Measurements from ENCODE around the gene CLDN14.

Gene CLDN14

DNA sequence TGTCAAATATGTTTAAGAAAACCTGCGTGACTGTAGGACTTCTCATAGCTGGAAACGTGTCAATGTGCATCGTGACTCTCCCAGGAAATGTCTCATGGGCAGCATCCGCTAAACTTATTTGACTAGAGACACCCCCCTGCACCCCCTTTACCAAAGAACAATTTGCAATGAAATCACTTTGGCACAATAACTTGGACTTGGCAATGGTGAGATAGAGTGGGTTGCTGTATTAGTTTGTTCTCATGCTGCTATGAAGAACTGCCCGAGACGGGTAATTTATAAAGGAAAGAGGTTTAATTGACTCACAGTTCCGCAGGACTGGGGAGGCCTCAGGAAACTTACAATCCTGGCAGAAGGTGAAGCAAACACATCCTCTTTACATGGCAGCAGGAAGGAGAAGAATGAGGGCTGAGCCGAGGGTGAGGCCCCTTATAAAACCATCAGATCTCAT lies 13.8 kb downstream of the CLDN14 start:
- Histone ChIP-seq H3K27ac (ENCODE audit: low read depth, low read length) (no peak overlapping the region), H3K56ac (ENCODE audit: low read length) (no peak overlapping the region), H3K27me3 (ENCODE audit: insufficient read depth, low read length, poor library complexity) (no peaks in the 10 kb centered on the region), H4K5ac (ENCODE audit: low read length) (no peak overlapping the region), H3K23ac (ENCODE audit: low read length) (no peak overlapping the region), H2BK5ac (ENCODE audit: low read length) (no peak overlapping the region), H2BK15ac (replicated peaks; ENCODE audit: low read depth) (no peak overlapping the region), H3K9ac (ENCODE audit: low read length) (no peak overlapping the region), H3K4me1 (ENCODE audit: control insufficient read depth, low read depth, low read length) (no peaks in the 10 kb centered on the region), H4K8ac (ENCODE audit: low read depth, low read length) (no peak overlapping the region), H3K4me3 (ENCODE audit: low read length) (no peak overlapping the region), H3K18ac (ENCODE audit: low read length) (no peak overlapping the region), H2BK120ac (ENCODE audit: low read depth, low read length) (no peak overlapping the region), H3K36me3 (ENCODE audit: control insufficient read depth, insufficient read depth, low read length) (no peaks in the 10 kb centered on the region), H3K79me2 (ENCODE audit: control insufficient read depth, insufficient read depth, low read length) (no peaks in the 10 kb centered on the region), H3K4ac (ENCODE audit: low read depth, low read length) (no peak overlapping the region), H2AK5ac (ENCODE audit: low read length) (no peak overlapping the region), H3K79me1 (ENCODE audit: low read length) (no peaks in the 10 kb centered on the region), H3K4me2 (ENCODE audit: low read length) (no peak overlapping the region)
- no peak for DNase-seq
- WGBS (ENCODE audit: extremely low coverage, insufficient coverage, low lambda C conversion rate), result no CpG with 5 or more reads among the region's 8 CpGs

DNA sequence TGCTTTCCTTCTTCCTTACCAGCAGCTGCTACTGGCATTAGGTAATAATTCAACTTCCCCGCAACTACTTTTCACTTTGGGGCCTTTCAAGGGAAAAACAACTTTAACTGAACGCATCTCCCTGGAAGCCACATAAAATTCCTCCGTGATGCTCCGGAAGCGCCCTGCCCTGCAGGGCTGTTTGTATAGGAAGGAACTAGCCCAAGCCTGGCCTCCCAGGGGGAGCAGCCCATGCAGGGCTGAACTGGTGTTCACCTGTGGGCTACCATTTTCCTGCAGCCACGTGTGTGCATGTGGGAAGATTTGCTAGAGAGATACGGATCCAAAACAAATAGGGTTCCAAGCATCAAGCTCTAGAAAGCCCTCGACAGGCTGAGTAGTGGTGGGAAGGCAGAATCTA lies 14.4 kb downstream of the CLDN14 start:
- no peak overlapping the region for H3K27ac ChIP-seq (ENCODE audit: low read depth, low read length)
- H4K8ac ChIP-seq (ENCODE audit: low read depth, low read length), result no peak overlapping the region
- H3K4me2 ChIP-seq (ENCODE audit: low read length), result no peak overlapping the region
- DNase-seq, result no peak
- no peak overlapping the region for H2AK5ac ChIP-seq (ENCODE audit: low read length)
- H3K56ac ChIP-seq (ENCODE audit: low read length), result no peak overlapping the region
- no peaks in the 10 kb centered on the region for H3K79me2 ChIP-seq (ENCODE audit: control insufficient read depth, insufficient read depth, low read length)
- no peak overlapping the region for H3K4me3 ChIP-seq (ENCODE audit: low read length)
- no peak overlapping the region for H3K4ac ChIP-seq (ENCODE audit: low read depth, low read length)
- no peaks in the 10 kb centered on the region for H3K27me3 ChIP-seq (ENCODE audit: insufficient read depth, low read length, poor library complexity)
- H2BK5ac ChIP-seq (ENCODE audit: low read length), result no peak overlapping the region
- no peaks in the 10 kb centered on the region for H3K79me1 ChIP-seq (ENCODE audit: low read length)
- H2BK15ac ChIP-seq (replicated peaks; ENCODE audit: low read depth), result no peak overlapping the region
- no peak overlapping the region for H3K18ac ChIP-seq (ENCODE audit: low read length)
- no CpG with 5 or more reads among the region's 8 CpGs for WGBS (ENCODE audit: extremely low coverage, insufficient coverage, low lambda C conversion rate)
- no peak overlapping the region for H4K5ac ChIP-seq (ENCODE audit: low read length)
- H3K4me1 ChIP-seq (ENCODE audit: control insufficient read depth, low read depth, low read length), result no peaks in the 10 kb centered on the region
- H2BK120ac ChIP-seq (ENCODE audit: low read depth, low read length), result no peak overlapping the region
- no peak overlapping the region for H3K23ac ChIP-seq (ENCODE audit: low read length)
- no peak overlapping the region for H3K9ac ChIP-seq (ENCODE audit: low read length)
- no peaks in the 10 kb centered on the region for H3K36me3 ChIP-seq (ENCODE audit: control insufficient read depth, insufficient read depth, low read length)

DNA sequence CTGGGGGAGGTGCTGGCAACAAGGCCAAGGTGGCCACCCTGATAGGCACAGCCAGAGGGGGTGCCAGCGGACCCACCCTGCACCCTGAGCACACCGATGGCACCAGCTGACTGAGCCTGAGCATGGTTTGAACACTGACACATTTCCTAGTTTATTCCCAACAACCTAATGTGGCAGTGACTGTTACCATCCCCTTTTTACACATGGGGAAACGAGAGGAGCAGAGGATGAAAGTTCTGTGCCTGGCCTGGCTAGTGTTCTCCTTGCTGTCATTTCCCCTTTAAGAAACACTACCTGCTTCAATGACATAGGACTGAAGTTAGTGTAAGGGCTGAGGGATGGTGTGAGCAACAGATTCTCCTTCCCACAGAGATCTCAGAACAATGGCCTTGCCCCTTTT lies 15.3 kb downstream of the CLDN14 start:
- Histone ChIP-seq H2BK5ac (ENCODE audit: low read length) (no peak overlapping the region), H4K8ac (ENCODE audit: low read depth, low read length) (no peak overlapping the region), H3K56ac (ENCODE audit: low read length) (no peak overlapping the region), H3K79me2 (ENCODE audit: control insufficient read depth, insufficient read depth, low read length) (no peaks in the 10 kb centered on the region), H3K4ac (ENCODE audit: low read depth, low read length) (no peak overlapping the region), H3K27me3 (ENCODE audit: insufficient read depth, low read length, poor library complexity) (no peaks in the 10 kb centered on the region), H2BK120ac (ENCODE audit: low read depth, low read length) (no peak overlapping the region), H3K4me3 (ENCODE audit: low read length) (no peak overlapping the region), H3K18ac (ENCODE audit: low read length) (no peak overlapping the region), H3K36me3 (ENCODE audit: control insufficient read depth, insufficient read depth, low read length) (no peaks in the 10 kb centered on the region), H2AK5ac (ENCODE audit: low read length) (no peak overlapping the region), H3K27ac (ENCODE audit: low read depth, low read length) (no peak overlapping the region), H3K23ac (ENCODE audit: low read length) (no peak overlapping the region), H3K4me1 (ENCODE audit: control insufficient read depth, low read depth, low read length) (no peaks in the 10 kb centered on the region), H3K4me2 (ENCODE audit: low read length) (no peak overlapping the region), H3K9ac (ENCODE audit: low read length) (no peak overlapping the region), H3K79me1 (ENCODE audit: low read length) (no peaks in the 10 kb centered on the region), H2BK15ac (replicated peaks; ENCODE audit: low read depth) (no peak overlapping the region), H4K5ac (ENCODE audit: low read length) (no peak overlapping the region)
- no CpG with 5 or more reads among the region's 3 CpGs for WGBS (ENCODE audit: extremely low coverage, insufficient coverage, low lambda C conversion rate)
- DNase-seq, result no peak

DNA sequence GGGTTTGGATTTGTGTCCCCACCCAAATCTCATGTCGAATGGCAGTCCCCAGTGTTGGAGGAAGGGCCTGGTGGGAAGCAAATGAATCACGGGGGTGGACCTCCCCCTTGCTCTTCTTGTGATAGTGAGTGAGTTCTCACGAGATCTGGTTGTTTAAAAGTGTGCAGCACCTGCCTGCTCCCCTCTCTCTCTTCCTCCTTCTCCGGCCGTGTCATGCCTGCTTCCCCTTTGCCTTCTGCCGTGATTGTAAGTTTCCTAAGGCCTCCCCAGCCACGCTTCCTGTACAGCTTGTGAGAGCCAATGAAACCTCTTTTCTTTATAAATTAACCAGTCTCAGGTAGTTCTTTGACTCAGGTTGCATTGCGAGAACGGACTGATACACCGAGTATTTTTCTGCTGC lies 15.9 kb downstream of the CLDN14 start:
- H2AK5ac ChIP-seq (ENCODE audit: low read length), result no peak overlapping the region
- WGBS (ENCODE audit: extremely low coverage, insufficient coverage, low lambda C conversion rate), result no CpG with 5 or more reads among the region's 10 CpGs
- no peak overlapping the region for H3K23ac ChIP-seq (ENCODE audit: low read length)
- H4K8ac ChIP-seq (ENCODE audit: low read depth, low read length), result no peak overlapping the region
- no peak overlapping the region for H3K27ac ChIP-seq (ENCODE audit: low read depth, low read length)
- H2BK15ac ChIP-seq (replicated peaks; ENCODE audit: low read depth), result no peak overlapping the region
- H3K36me3 ChIP-seq (ENCODE audit: control insufficient read depth, insufficient read depth, low read length), result no peaks in the 10 kb centered on the region
- H3K4me2 ChIP-seq (ENCODE audit: low read length), result no peak overlapping the region
- H3K4me1 ChIP-seq (ENCODE audit: control insufficient read depth, low read depth, low read length), result no peaks in the 10 kb centered on the region
- no peak overlapping the region for H3K56ac ChIP-seq (ENCODE audit: low read length)
- H3K18ac ChIP-seq (ENCODE audit: low read length), result no peak overlapping the region
- no peak overlapping the region for H3K4ac ChIP-seq (ENCODE audit: low read depth, low read length)
- no peaks in the 10 kb centered on the region for H3K79me1 ChIP-seq (ENCODE audit: low read length)
- no peak overlapping the region for H4K5ac ChIP-seq (ENCODE audit: low read length)
- DNase-seq, result no peak
- no peaks in the 10 kb centered on the region for H3K79me2 ChIP-seq (ENCODE audit: control insufficient read depth, insufficient read depth, low read length)
- H3K27me3 ChIP-seq (ENCODE audit: insufficient read depth, low read length, poor library complexity), result no peaks in the 10 kb centered on the region
- H3K9ac ChIP-seq (ENCODE audit: low read length), result no peak overlapping the region
- no peak overlapping the region for H2BK5ac ChIP-seq (ENCODE audit: low read length)
- no peak overlapping the region for H2BK120ac ChIP-seq (ENCODE audit: low read depth, low read length)
- H3K4me3 ChIP-seq (ENCODE audit: low read length), result no peak overlapping the region

DNA sequence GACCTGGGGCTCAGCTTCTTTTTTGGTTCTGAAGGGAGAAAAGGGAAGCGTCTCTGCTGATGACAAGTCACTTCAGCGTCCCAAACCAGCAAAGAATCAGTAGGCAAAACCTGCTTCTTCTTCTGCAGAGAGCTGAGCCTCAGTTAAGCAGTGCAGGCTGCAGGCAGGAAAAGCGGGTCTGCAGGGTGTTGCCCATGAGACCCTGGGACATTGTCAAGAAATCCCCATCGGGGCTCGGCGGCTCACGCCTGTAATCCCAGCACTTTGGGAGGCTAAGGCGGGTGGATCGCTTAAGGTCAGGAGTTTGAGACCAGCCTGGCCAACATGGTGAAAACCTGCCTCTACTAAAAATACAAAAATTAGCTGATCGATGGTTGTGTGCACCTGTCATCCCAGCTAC lies 16.7 kb downstream of the CLDN14 start:
- Histone ChIP-seq H3K23ac (ENCODE audit: low read length) (no peak overlapping the region), H2AK5ac (ENCODE audit: low read length) (no peak overlapping the region), H3K56ac (ENCODE audit: low read length) (no peak overlapping the region), H2BK5ac (ENCODE audit: low read length) (no peak overlapping the region), H2BK120ac (ENCODE audit: low read depth, low read length) (no peak overlapping the region), H3K27ac (ENCODE audit: low read depth, low read length) (no peak overlapping the region), H3K9ac (ENCODE audit: low read length) (no peak overlapping the region), H3K27me3 (ENCODE audit: insufficient read depth, low read length, poor library complexity) (no peaks in the 10 kb centered on the region), H2BK15ac (replicated peaks; ENCODE audit: low read depth) (no peak overlapping the region), H3K4me1 (ENCODE audit: control insufficient read depth, low read depth, low read length) (no peaks in the 10 kb centered on the region), H3K4me2 (ENCODE audit: low read length) (no peak overlapping the region), H3K18ac (ENCODE audit: low read length) (no peak overlapping the region), H3K4me3 (ENCODE audit: low read length) (no peak overlapping the region), H3K4ac (ENCODE audit: low read depth, low read length) (no peak overlapping the region), H4K5ac (ENCODE audit: low read length) (no peak overlapping the region), H4K8ac (ENCODE audit: low read depth, low read length) (no peak overlapping the region), H3K36me3 (ENCODE audit: control insufficient read depth, insufficient read depth, low read length) (no peaks in the 10 kb centered on the region), H3K79me2 (ENCODE audit: control insufficient read depth, insufficient read depth, low read length) (no peaks in the 10 kb centered on the region), H3K79me1 (ENCODE audit: low read length) (no peaks in the 10 kb centered on the region)
- DNase-seq, result no peak
- WGBS (ENCODE audit: extremely low coverage, insufficient coverage, low lambda C conversion rate), result no CpG with 5 or more reads among the region's 10 CpGs

DNA sequence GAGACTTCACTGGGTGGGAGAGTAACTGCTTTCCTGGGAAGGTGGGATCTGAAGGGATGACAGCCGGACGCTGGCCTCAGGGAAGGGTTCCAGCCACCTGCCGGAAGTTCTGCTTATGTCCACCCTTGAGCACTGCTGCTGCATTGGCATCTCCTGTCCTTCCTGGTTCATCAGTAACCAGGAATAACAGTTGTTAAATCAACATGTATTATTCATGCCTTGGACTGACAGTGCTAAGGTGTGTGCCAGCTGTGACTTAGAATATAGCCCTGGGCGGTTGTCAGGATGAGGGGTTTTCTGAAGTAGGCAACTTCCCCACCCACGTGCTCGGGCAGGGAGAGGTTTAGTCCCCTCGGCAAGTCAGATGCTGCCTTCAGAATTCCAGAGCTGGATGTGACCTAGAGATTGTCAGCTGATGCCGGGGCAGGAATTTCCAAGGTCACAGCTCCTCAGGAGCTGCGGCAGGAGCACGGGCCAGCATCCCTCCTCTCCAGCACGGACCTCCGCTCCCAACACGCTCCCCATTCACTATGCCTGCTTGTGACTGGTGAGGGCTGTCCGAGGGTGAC lies 17.9 kb downstream of the CLDN14 start:
- Histone ChIP-seq H2BK120ac (ENCODE audit: low read depth, low read length) (no peak overlapping the region), H4K8ac (ENCODE audit: low read depth, low read length) (no peak overlapping the region), H3K4me1 (ENCODE audit: control insufficient read depth, low read depth, low read length) (no peaks in the 10 kb centered on the region), H3K9ac (ENCODE audit: low read length) (no peak overlapping the region), H3K27me3 (ENCODE audit: insufficient read depth, low read length, poor library complexity) (no peaks in the 10 kb centered on the region), H3K27ac (ENCODE audit: low read depth, low read length) (no peak overlapping the region), H3K23ac (ENCODE audit: low read length) (no peak overlapping the region), H2BK15ac (replicated peaks; ENCODE audit: low read depth) (no peak overlapping the region), H3K4me3 (ENCODE audit: low read length) (no peak overlapping the region), H3K56ac (ENCODE audit: low read length) (no peak overlapping the region), H2AK5ac (ENCODE audit: low read length) (no peak overlapping the region), H2BK5ac (ENCODE audit: low read length) (no peak overlapping the region), H3K4me2 (ENCODE audit: low read length) (no peak overlapping the region), H3K79me2 (ENCODE audit: control insufficient read depth, insufficient read depth, low read length) (no peaks in the 10 kb centered on the region), H4K5ac (ENCODE audit: low read length) (no peak overlapping the region), H3K36me3 (ENCODE audit: control insufficient read depth, insufficient read depth, low read length) (no peaks in the 10 kb centered on the region), H3K4ac (ENCODE audit: low read depth, low read length) (no peak overlapping the region), H3K79me1 (ENCODE audit: low read length) (no peaks in the 10 kb centered on the region), H3K18ac (ENCODE audit: low read length) (no peak overlapping the region)
- no peak for DNase-seq
- no CpG with 5 or more reads among the region's 14 CpGs for WGBS (ENCODE audit: extremely low coverage, insufficient coverage, low lambda C conversion rate)
